Liver (tissue), 3 donors: ENCODE data around the gene UNC13D.

Source experiments
- ATF3 ChIP-seq: IDR thresholded peaks from 2 replicates; pipeline ENCODE4 v1.6.1; 2016; ENCODE audit warnings: antibody characterized with exemption
- CTCF ChIP-seq: fragments of 150-350 bp; IDR thresholded peaks from 2 replicates; pipeline ENCODE4 v1.5.1; 2017; ENCODE audit warnings: improper control_type of control experiment, low read depth, low read length; ENCODE audit not compliant: missing input control
- RAD21 ChIP-seq, 2 donors: IDR thresholded peaks; 2 replicates each; pipeline ENCODE4 v1.6.1; 2016; ENCODE audit warnings: antibody characterized with exemption in 2 of 2, mild to moderate bottlenecking in 2 of 2
- TAF1 ChIP-seq: conservative IDR thresholded peaks from 2 replicates; pipeline ENCODE4 v1.6.1; 2016; ENCODE audit warnings: antibody characterized with exemption, mild to moderate bottlenecking
- donor health status: healthy.
- donor health status: healthy.

GRCh38 chr17:75875182-75875939, 31.2 kb upstream of the UNC13D start:
- no peak for TF ChIP-seq RAD21 (IDR thresholded peaks at IDR 0.05)
- no peak for TF ChIP-seq ATF3
- TF ChIP-seq CTCF: no peak
- TF ChIP-seq TAF1: no peak
